Breast epithelium (tissue), 4 donors: Measurements from ENCODE around the gene GRK5. TPM values are rescaled to one million over a fixed set of nuclear protein-coding genes. Genes with fewer than 3 reads are reported as not detected.

Experiments
- DNase-seq, 2 donors: peaks; one replicate each; pipeline ENCODE4 v3.0.0-alpha.2; 2019; ENCODE audit warnings: low spot score in 2 of 2
- H3K27ac ChIP-seq, 2 donors: fragments of 200-600 bp; sonication (generic) in 1 of 2; one replicate each; pipeline ENCODE4 v1.5.1; 2016 to 2019; ENCODE audit warnings: mild to moderate bottlenecking in 1 of 2
- H3K27me3 ChIP-seq, 2 donors: fragments of 200-600 bp; sonication (generic) in 1 of 2; one replicate each; pipeline versions ENCODE4 v1.5.1 to v1.6.0; 2017 to 2019; ENCODE audit warnings: control low read depth in 1 of 2, mild to moderate bottlenecking in 1 of 2
- H3K36me3 ChIP-seq: fragments of 200-600 bp; one replicate; pipeline ENCODE4 v1.5.1; 2019
- H3K4me1 ChIP-seq, 2 donors: fragments of 200-600 bp; sonication (generic); one replicate each; pipeline ENCODE4 v1.5.1; 2016 to 2019; ENCODE audit warnings: control low read depth in 1 of 2
- H3K4me3 ChIP-seq, 3 donors: fragments of 200-600 bp; sonication (generic); 1 replicate in 2 of 3; 2 replicates in 1 of 3; pipeline ENCODE4 v1.5.1; 2016 to 2019; ENCODE audit warnings: mild to moderate bottlenecking in 3 of 3, moderate library complexity in 2 of 3
- H3K9me3 ChIP-seq, 2 donors: fragments of 200-600 bp; sonication (generic) in 1 of 2; one replicate each; pipeline ENCODE4 v1.5.1; 2016 to 2019; ENCODE audit warnings: control low read depth in 1 of 2
- CTCF ChIP-seq, 3 donors: fragments of 450-650 bp; IDR thresholded peaks; one replicate each; pipeline ENCODE4 v1.5.1; 2016 to 2017; ENCODE audit warnings: antibody characterized with exemption in 3 of 3, mild to moderate bottlenecking in 3 of 3, moderate library complexity in 3 of 3
- POLR2A ChIP-seq: fragments of 450-650 bp; IDR thresholded peaks from one replicate; pipeline ENCODE4 v1.6.1; 2016; ENCODE audit warnings: antibody characterized with exemption, mild to moderate bottlenecking, moderate library complexity
- POLR2AphosphoS5 ChIP-seq, 3 donors: sonication (generic); formaldehyde crosslinking; IDR thresholded peaks; one replicate each; pipeline ENCODE4 v1.6.1; 2017; ENCODE audit warnings: antibody characterized with exemption in 3 of 3
- intact Hi-C: fragments of 100-400 bp; cut with DNase I; formaldehyde crosslinking; loops from one replicate; pipeline ENCODE4 v1.15.1; 2023; ENCODE audit warnings: low total_unique reads
- total RNA-seq, 3 donors: library from RNA; depleted of rRNA; stranded (reverse); fragments of >200 nt; gene quantifications; one replicate each; pipeline ENCODE4 v1.1.0, GENCODE V29; 2016

GRK5 gene
- total RNA-seq, 3 donors from 2014 or later: 14.9 to 20.6 (median 15.2) TPM

- TF ChIP-seq POLR2A: no peak
- TF ChIP-seq POLR2AphosphoS5 (IDR thresholded peaks at IDR 0.05): no peak
- no peak for TF ChIP-seq CTCF (IDR thresholded peaks at IDR 0.05)
- Histone ChIP-seq H3K4me1 (peaks cover 0 to 11% of the 10 kb centered on the region in 2 donors), H3K9me3 (no peaks in the 10 kb centered on the region), H3K4me3 (no peak overlapping the region), H3K27ac (peak overlapping the region in 1 of 2 donors; percentile 87), H3K27me3 (no peaks in the 10 kb centered on the region), H3K36me3 (no peaks in the 10 kb centered on the region)
- no peak for DNase-seq
- intact Hi-C loops: no loop called here
These were observed 142.6 kb downstream of the GRK5 start for GRCh38 chr10:119349937-119350501.

GRCh38 chr10:119350502-119351097 lies 143.2 kb downstream of the GRK5 start:
- H3K36me3 ChIP-seq: no peaks in the 10 kb centered on the region
- no peak for DNase-seq
- H3K9me3 ChIP-seq: no peaks in the 10 kb centered on the region
- no peak overlapping the region for H3K4me3 ChIP-seq
- TF ChIP-seq POLR2A (no peak), CTCF (IDR thresholded peaks at IDR 0.05) (no peak), POLR2AphosphoS5 (IDR thresholded peaks at IDR 0.05) (no peak)
- H3K27me3 ChIP-seq: no peaks in the 10 kb centered on the region
- peaks cover 0 to 11% of the 10 kb centered on the region in 2 donors for H3K4me1 ChIP-seq
- peak overlapping the region in 1 of 2 donors; percentile 30 for H3K27ac ChIP-seq
- intact Hi-C loops: no loop called here

- Histone ChIP-seq H3K4me3 (no peak overlapping the region), H3K27ac (peak overlapping the region in 1 of 2 donors; percentile 30), H3K9me3 (peaks cover 0 to 4% of the 10 kb centered on the region in 2 donors), H3K27me3 (no peaks in the 10 kb centered on the region), H3K4me1 (peaks cover 0 to 11% of the 10 kb centered on the region in 2 donors), H3K36me3 (no peaks in the 10 kb centered on the region)
- intact Hi-C loops: no loop called here
- DNase-seq: no peak
- TF ChIP-seq CTCF (IDR thresholded peaks at IDR 0.05) (no peak), POLR2A (no peak)
These were observed 143.8 kb downstream of the GRK5 start for GRCh38 chr10:119351189-119351588.

DNA sequence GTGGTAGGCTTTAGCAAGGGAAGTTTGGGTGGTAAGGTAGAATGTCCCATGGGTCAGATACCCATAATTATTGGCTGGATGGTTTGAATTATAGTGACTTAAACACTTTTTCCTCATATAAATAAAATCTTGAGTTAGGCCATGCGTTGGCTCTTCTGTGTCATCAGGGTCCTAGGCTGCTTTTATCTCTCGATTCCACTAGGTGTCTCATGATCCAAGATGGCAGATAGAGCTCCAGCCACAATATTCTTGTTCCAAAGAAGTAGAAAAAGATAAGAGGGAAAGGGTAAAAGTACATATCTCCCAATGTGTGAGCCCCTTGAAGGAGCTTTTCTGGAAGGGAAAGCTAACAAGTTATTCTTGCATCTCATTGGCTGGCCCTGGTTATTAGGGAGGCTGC lies 144.7 kb downstream of the GRK5 start:
- intact Hi-C loops: no loop called here
- TF ChIP-seq POLR2A: no peak
- TF ChIP-seq POLR2AphosphoS5 (IDR thresholded peaks at IDR 0.05): no peak
- TF ChIP-seq CTCF (IDR thresholded peaks at IDR 0.05): no peak
- Histone ChIP-seq H3K27me3 (no peaks in the 10 kb centered on the region), H3K36me3 (no peaks in the 10 kb centered on the region), H3K4me1 (peaks cover 0 to 11% of the 10 kb centered on the region in 2 donors), H3K4me3 (no peak overlapping the region), H3K9me3 (peaks cover 0 to 5% of the 10 kb centered on the region in 2 donors), H3K27ac (no peak overlapping the region)
- no peak for DNase-seq

- Histone ChIP-seq H3K4me3 (no peak overlapping the region), H3K27ac (no peak overlapping the region), H3K4me1 (peaks cover 0 to 11% of the 10 kb centered on the region in 2 donors), H3K9me3 (peaks cover 0 to 5% of the 10 kb centered on the region in 2 donors), H3K36me3 (no peaks in the 10 kb centered on the region), H3K27me3 (no peaks in the 10 kb centered on the region)
- intact Hi-C loops: no loop called here
- DNase-seq: no peak
- TF ChIP-seq POLR2A (no peak), POLR2AphosphoS5 (IDR thresholded peaks at IDR 0.05) (no peak), CTCF (IDR thresholded peaks at IDR 0.05) (no peak)
These were observed 145.4 kb downstream of the GRK5 start for GRCh38 chr10:119352807-119353206.
